A549 treated with CORT108297 at 1 μM for 4 hours (cell line): Measurements from ENCODE around the gene DNAH6. TPM values are rescaled to one million over a fixed set of nuclear protein-coding genes. Genes with fewer than 3 reads are reported as not detected.

Experiments
- total RNA-seq: library from RNA; stranded (reverse); fragments of 200-300 nt; extraction: Qiagen RNA extraction; gene quantifications from 5 replicates; pipeline ENCODE4 v1.2.3, GENCODE V29; 2022

Gene DNAH6, protein sequence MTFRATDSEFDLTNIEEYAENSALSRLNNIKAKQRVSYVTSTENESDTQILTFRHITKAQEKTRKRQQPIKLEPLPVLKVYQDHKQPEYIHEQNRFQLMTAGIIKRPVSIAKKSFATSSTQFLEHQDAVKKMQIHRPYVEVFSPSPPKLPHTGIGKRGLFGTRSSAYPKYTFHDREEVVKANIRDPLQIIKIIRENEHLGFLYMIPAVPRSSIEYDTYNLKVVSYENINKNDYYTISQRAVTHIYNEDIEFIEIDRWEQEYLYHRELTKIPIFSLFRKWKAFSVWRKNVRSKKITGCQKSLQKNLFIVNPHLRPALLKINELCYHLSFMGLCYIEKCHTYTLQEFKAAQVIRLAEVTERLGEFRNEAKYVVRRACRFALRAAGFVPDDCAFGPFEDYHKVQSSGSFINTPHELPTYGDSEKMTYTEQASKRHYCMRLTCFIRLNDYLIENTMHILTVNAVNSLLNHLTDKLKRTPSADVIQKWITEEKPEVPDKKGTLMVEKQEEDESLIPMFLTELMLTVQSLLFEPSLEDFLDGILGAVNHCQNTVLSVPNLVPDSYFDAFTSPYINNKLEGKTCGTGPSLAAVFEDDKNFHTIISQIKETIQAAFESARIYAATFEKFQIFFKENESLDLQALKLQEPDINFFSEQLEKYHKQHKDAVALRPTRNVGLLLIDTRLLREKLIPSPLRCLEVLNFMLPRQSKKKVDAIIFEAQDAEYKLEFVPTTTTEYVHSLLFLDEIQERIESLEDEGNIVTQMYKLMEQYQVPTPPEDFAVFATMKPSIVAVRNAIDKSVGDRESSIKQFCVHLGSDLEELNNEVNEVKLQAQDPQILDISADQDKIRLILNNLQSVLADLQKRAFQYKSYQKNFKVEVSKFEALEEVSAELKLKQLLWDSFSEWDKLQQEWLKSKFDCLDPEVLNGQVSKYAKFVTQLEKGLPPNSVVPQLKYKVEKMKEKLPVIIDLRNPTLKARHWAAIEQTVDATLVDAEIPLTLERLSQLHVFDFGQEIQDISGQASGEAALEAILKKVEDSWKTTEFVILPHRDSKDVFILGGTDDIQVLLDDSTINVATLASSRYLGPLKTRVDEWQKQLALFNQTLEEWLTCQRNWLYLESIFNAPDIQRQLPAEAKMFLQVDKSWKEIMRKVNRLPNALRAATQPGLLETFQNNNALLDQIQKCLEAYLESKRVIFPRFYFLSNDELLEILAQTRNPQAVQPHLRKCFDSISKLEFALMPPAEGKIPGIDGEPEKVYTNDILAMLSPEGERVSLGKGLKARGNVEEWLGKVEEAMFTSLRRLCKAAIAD (N-terminal part only)
- total RNA-seq = 0.01 to 0.19 TPM (median 0.12 TPM) in 5 replicates

DNA sequence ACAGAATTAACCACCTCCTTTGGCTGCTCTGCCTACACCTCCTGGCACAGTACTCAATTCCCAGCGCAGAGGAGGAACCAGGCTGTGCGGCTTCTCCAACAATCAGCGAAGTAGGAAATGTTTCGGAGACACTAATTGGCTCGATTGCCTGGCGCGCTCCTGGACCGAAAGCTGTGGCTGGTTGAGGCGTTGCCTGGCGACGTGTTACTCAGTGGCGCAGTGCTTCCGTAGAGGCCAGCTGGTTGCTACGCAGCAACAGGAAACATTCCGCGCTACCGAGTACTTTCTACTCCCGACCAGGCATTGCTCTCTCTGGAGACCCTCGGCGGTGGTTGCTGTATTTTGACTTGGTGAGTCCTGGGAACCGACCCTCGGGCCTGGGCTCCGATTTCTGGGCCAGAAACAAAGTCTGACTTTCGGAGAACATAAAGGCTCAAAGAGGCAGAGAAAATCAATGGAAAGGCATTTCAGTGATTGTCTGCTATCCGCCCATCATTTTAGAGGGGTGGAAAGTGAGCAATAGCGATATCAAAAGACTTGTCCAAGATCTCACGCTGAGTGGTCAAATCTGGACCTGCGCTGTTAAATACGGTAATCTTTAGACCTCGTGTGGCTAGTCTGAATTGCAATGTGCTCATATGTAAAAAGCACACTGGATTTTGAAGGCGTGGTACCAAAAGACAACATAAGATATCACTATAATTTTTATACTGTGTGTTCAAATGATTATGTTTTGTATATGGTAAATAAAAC lies at the start of gene DNAH6:
Gene DNAH6, plus strand, starts transcription at position 265 of the 753 bp plus-strand sequence. CDS start 1,329 bp downstream, outside the sequence.

Other genes with a start within 250 kb of the DNAH6 start
- gene SUCLG1, start 57.2 kb upstream of the DNAH6 start, total RNA-seq = 90.5 to 93.1 TPM (median 92.7 TPM) in 5 replicates